ENCODE results near the gene SELENOI.

SELENOI gene

GRCh38 chr2:26411419-26411818 lies 65.5 kb downstream of the SELENOI start:
- DNase-seq (ENCODE audit: low read depth, low spot score) = no peak

DNA sequence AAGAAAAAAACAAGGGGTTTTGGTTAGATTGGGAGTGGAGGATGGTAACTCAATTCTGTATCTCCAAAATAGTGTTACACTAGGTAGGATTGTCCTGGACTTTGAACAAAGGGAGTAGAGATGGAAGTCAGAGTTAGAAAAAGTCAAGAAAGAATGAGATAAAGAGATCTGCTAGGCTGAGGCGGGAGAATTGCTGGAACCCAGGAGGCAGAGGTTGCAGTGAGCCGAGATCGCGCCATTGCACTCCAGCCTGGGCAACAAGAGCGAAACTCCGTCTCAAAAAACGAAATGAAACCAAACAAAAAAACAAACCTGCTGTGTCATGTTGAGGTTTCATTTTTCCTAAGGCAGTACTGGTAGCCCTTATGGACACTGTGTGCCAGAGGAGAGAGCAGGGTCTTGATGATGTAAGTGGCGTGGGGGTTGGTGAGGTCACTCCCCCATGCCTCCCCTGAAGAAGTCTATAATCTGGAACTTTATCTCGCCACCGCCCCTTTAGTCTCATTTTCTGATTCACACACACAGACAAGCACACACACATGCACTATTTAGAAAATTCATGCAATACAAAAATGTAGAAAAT lies 66.2 kb downstream of the SELENOI start:
- DNase-seq (ENCODE audit: low read depth, low spot score) = no peak

- no peak for DNase-seq (ENCODE audit: low read depth, low spot score)
Observed at GRCh38 chr2:26414311-26414710, 68.4 kb downstream of the SELENOI start.

GRCh38 chr2:26421961-26422360 lies 76.0 kb downstream of the SELENOI start:
- no peak for DNase-seq (ENCODE audit: low read depth, low spot score)

DNA sequence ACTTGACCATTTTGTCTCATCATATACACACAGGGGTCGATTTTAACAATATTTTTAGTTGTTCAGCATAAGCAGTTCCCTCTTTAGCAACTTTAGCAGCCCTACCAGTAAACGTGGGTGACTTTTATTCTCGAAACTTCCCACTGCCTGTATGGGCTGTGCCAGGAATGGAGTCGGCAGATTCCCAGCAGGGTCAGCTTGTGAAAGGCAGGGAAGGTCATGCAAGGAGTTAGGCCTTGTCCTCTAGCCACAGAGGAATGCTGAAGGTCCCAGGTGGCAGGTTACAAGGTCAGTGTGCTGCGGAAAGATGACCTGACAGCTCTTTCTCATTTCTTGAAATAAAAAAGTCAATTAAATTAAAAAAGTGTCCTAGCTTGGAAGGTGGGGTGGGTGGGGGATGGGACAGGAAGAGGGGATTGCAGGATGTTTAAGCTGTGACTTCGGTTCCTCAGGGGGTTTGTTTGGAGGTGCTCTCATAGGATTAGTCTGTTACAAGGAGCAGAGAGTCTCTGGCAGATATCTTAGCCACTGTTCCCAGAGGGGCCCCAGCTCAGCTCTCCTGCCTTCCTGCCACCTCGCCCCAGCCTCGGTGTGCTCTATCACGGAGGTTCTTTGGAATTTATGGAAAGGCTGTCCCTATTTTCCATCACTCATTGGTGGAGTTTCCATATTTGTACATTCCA lies 77.1 kb downstream of the SELENOI start:
- no peak for DNase-seq (ENCODE audit: low read depth, low spot score)

GRCh38 chr2:26423750-26424149 lies 77.8 kb downstream of the SELENOI start:
- no peak for DNase-seq (ENCODE audit: low read depth, low spot score)

DNA sequence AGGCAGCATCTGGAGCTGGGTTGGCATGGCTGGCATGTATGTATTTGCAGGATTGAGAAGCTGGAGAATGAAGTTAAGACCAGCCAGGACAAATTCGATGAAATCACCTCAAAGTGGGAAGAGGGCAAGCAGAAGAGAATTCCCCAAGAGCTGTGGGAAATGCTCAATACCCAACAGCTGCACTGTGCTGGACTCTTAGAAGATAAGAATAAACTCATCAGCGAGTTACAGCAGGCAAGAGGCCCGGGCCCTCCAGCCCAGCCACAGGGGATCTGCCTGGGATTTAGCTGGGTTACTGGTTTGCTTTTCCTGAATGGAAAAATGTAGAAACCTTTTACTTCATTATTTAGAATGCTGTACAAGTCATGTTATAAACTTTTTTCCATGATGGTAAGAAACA lies 78.3 kb downstream of the SELENOI start:
- DNase-seq (ENCODE audit: low read depth, low spot score) = no peak

GRCh38 chr2:26428846-26429245 lies 82.9 kb downstream of the SELENOI start:
- no peak for DNase-seq (ENCODE audit: low read depth, low spot score)

DNA sequence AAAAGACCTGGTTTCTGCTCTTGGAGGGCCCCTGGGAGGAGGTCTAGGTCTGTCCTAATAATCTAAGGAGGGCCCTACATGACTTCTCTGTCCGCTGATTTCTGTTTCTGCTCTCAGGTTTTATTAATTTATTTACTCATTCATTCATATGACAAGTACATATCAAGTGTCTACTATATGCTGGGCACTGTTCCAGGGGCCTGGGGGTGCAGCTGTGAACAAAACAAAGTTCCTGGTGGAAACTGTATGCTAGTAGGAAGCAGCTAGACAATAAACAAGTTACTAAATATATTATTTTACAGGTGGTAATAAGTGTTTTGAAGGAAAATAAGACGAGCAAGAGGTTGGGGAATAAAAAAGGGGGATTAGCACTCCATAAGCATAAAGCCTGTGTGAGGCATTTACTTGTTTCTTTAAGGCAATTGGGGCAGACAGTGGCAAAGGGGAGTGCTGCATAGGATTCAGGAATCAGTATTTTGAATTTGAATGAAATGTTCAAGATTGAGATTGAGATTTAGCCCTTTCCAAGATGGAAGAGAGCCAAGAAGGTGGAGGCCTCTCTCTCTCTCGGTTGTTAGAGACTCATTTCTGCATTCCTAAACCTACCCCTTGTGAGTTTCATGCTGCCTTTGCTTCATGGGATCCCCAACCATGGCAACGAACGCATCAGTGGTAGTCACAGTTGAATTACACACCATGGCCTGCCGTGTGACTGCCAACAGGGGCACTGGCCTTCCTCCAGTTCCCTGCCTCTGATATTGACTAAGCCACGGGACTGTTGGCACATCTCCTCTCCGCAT lies 84.0 kb downstream of the SELENOI start:
- DNase-seq (ENCODE audit: low read depth, low spot score) = no peak

DNA sequence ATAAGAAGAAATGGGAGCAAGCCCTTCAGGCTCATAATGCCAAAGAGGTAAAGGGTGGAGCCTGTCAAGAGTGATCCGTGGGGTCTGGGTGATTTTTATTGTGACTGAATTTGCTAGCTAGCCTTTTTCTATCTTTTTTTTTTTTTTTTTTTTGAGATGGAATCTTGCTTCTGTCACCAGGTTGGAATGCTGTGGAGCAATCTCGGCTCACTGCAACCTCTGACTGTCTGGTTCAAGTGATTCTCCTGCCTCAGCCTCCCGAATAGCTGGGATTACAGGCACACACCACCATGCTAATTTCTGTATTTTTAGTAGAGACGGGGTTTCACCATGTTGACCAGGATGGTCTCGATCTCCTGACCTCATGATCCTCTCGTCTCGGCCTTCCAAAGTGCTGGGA lies 84.9 kb downstream of the SELENOI start:
- DNase-seq (ENCODE audit: low read depth, low spot score) = no peak

DNA sequence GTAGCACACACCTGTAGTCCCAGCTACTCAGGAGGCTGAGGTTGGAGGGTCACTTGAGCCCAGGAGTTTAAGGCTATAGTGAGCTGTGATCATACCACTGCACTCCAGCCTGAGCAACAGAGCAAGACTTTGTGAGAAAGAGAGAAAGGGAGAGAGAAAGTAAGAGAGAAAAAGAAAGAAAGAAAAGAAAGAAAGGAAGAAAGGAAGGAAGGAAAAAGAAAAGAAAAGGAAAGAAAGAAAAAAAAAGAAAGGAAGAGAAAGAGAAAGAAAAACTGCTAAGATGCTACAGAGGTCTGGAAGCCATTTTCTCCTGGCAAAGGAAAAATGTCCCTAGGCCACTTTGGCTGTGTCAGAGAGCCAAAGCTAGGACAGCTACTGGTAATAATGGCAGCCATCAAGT lies 86.4 kb downstream of the SELENOI start:
- DNase-seq (ENCODE audit: low read depth, low spot score) = no peak

- no peak for DNase-seq (ENCODE audit: low read depth, low spot score)
Observed at GRCh38 chr2:26432859-26433258, 86.9 kb downstream of the SELENOI start.

DNA sequence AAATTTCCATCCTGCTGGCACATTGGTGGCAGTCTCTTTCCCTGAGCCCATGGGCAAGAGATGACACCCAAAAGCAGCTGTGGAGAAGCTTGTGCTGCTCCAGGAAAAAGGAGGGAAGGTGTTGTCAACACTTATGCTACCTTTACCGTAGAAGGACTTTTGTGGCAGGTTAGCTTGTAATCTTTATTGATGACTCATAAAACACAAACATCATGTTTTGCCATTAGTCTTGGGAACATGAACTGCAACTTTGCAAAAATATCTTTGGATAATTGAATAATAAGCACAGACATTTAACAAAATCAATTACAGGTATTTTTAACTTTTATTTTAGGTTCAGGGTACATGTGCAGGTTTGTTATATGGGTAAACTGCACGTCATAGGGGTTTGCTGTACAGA lies 89.2 kb downstream of the SELENOI start:
- no peak for DNase-seq (ENCODE audit: low read depth, low spot score)

- DNase-seq (ENCODE audit: low read depth, low spot score) = no peak
Observed at GRCh38 chr2:26438526-26438925, 92.6 kb downstream of the SELENOI start.

GRCh38 chr2:26438926-26439325 lies 93.0 kb downstream of the SELENOI start:
- DNase-seq (ENCODE audit: low read depth, low spot score) = no peak

GRCh38 chr2:26442301-26442700 lies 96.4 kb downstream of the SELENOI start:
- DNase-seq (ENCODE audit: low read depth, low spot score) = no peak

DNA sequence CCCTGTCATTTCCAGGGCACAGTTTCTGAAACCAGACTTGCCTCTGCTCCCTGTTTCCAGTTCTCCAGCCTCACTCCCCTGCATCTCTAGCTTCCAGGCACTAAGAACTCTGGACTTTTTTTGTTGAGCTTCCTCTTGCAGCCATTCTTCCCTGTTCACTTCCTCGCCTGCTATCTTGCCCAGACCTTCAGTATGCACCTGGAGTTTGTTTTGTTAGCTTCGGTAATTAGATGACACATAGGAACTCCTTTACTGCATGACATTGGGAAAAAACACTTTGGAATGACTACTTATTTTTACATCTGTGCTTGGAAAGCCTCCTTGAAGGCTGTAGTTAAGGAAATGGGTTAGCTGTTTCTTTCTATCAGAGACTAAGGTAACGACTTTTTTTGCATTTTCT lies 96.8 kb downstream of the SELENOI start:
- no peak for DNase-seq (ENCODE audit: low read depth, low spot score)

GRCh38 chr2:26444236-26444635 lies 98.3 kb downstream of the SELENOI start:
- DNase-seq (ENCODE audit: low read depth, low spot score) = no peak
